DOHH2 (cell line): ENCODE results near the gene RALGDS.

Experiments
- H3F3A ChIP-seq: fragments of 200-600 bp; sonication (generic), shearing (Covaris generic); 2 replicates; pipeline ENCODE4 v1.6.0; 2016; ENCODE audit warnings: antibody characterized with exemption, mild to moderate bottlenecking; ENCODE audit not compliant: control insufficient read depth, insufficient read depth
- H3K27ac ChIP-seq: fragments of 200-600 bp; sonication (generic); 2 replicates; pipeline ENCODE4 v1.5.1; 2014; ENCODE audit warnings: low read depth, mild to moderate bottlenecking, low read length, moderate library complexity
- H3K27me3 ChIP-seq: fragments of 200-600 bp; sonication (generic); 2 replicates; pipeline ENCODE4 v1.6.1; 2014; ENCODE audit warnings: mild to moderate bottlenecking, low read length, mixed read lengths; ENCODE audit not compliant: control insufficient read depth
- H3K36me3 ChIP-seq: fragments of 200-600 bp; sonication (generic); 2 replicates; pipeline ENCODE4 v1.6.1; 2014; ENCODE audit warnings: mild to moderate bottlenecking, low read length, moderate library complexity, mixed read lengths; ENCODE audit not compliant: control insufficient read depth
- H3K4me1 ChIP-seq: fragments of 200-600 bp; sonication (generic); 2 replicates; pipeline ENCODE4 v1.6.1; 2014; ENCODE audit warnings: mild to moderate bottlenecking, low read length, mixed read lengths; ENCODE audit not compliant: control insufficient read depth
- H3K4me2 ChIP-seq: fragments of 200-600 bp; sonication (generic); 2 replicates; pipeline ENCODE4 v1.6.0; 2014; ENCODE audit warnings: mild to moderate bottlenecking, low read length, moderate library complexity
- H3K4me3 ChIP-seq: fragments of 200-600 bp; sonication (generic); 2 replicates; pipeline ENCODE4 v1.5.1; 2014; ENCODE audit warnings: mild to moderate bottlenecking, low read length, mixed read lengths
- H3K79me2 ChIP-seq: fragments of 200-600 bp; sonication (generic); 2 replicates; pipeline ENCODE4 v1.6.1; 2014; ENCODE audit warnings: mild to moderate bottlenecking, low read length, mixed read lengths; ENCODE audit not compliant: control insufficient read depth
- H3K9me2 ChIP-seq: fragments of 200-600 bp; sonication (generic); replicated peaks from 2 replicates; pipeline ENCODE4 v1.6.1; 2014; ENCODE audit warnings: mild to moderate bottlenecking, low read length, mixed read lengths; ENCODE audit not compliant: control insufficient read depth
- H3K9me3 ChIP-seq: fragments of 200-600 bp; sonication (generic); 2 replicates; pipeline ENCODE4 v1.6.1; 2014; ENCODE audit warnings: antibody characterized with exemption, low read length, mixed read lengths; ENCODE audit not compliant: control insufficient read depth, insufficient read depth
- H4K20me1 ChIP-seq: fragments of 200-600 bp; sonication (generic); 2 replicates; pipeline ENCODE4 v1.6.0; 2014; ENCODE audit warnings: low read depth, mild to moderate bottlenecking, antibody characterized with exemption, low read length, moderate library complexity; ENCODE audit not compliant: control insufficient read depth, insufficient read depth
- CTCF ChIP-seq: fragments of 200-600 bp; sonication (generic); IDR thresholded peaks from one replicate; pipeline ENCODE4 v1.5.1; 2014; ENCODE audit warnings: antibody characterized with exemption, mild to moderate bottlenecking, low read depth, low read length; ENCODE audit not compliant: poor library complexity, severe bottlenecking
- EZH2phosphoT487 ChIP-seq: fragments of 200-600 bp; sonication (generic); IDR thresholded peaks from 2 replicates; pipeline ENCODE4 v1.6.1; 2017; ENCODE audit warnings: borderline replicate concordance, mild to moderate bottlenecking, antibody characterized with exemption, low read length, moderate library complexity, mixed read lengths

RALGDS gene

GRCh38 chr9:133113949-133114885 is 6.8 kb downstream of the RALGDS start:
- Histone ChIP-seq H3K79me2 (peaks cover 34% of the 10 kb centered on the region), H3K4me2 (no peak overlapping the region), H4K20me1 (peaks cover 12% of the 10 kb centered on the region; the same call in 1 of the 2 replicates), H3K9me2 (no peaks in the 10 kb centered on the region), H3K4me3 (no peak overlapping the region), H3K27me3 (no peaks in the 10 kb centered on the region), H3K27ac (no peak overlapping the region), H3K36me3 (peaks cover 11% of the 10 kb centered on the region; the same call in 1 of the 2 replicates), H3K4me1 (peaks cover 19% of the 10 kb centered on the region), H3F3A (no peaks in the 10 kb centered on the region; the same call in 1 of the 2 replicates), H3K9me3 (no peaks in the 10 kb centered on the region)
- TF ChIP-seq EZH2phosphoT487: no peak
- TF ChIP-seq CTCF: no peak

- H3K4me3 ChIP-seq: no peak overlapping the region
These were observed 7.7 kb downstream of the RALGDS start for GRCh38 chr9:133113163-133113948.

GRCh38 chr9:133112663-133113026 is 8.4 kb downstream of the RALGDS start:
- Histone ChIP-seq H3K9me3 (no peaks in the 10 kb centered on the region), H4K20me1 (0 out of 2 replicates have a peak, but pooled peaks cover 6% of the 10 kb centered on the region), H3K4me2 (no peak overlapping the region), H3K27me3 (no peaks in the 10 kb centered on the region), H3K9me2 (no peaks in the 10 kb centered on the region), H3K79me2 (peaks cover 21% of the 10 kb centered on the region), H3K4me1 (peaks cover 19% of the 10 kb centered on the region), H3K36me3 (peaks cover 26% of the 10 kb centered on the region), H3K27ac (no peak overlapping the region), H3K4me3 (no peak overlapping the region), H3F3A (no peaks in the 10 kb centered on the region)
- TF ChIP-seq CTCF: no peak
- TF ChIP-seq EZH2phosphoT487: no peak

More at GRCh38 chr9:133113163-133113948, 7.7 kb downstream of the RALGDS start:
- Histone ChIP-seq H3K9me3 (no peaks in the 10 kb centered on the region), H3K79me2 (peaks cover 25% of the 10 kb centered on the region), H3K4me2 (no peak overlapping the region), H3K36me3 (peaks cover 19% of the 10 kb centered on the region; the same call in 1 of the 2 replicates), H3K27ac (no peak overlapping the region), H4K20me1 (0 out of 2 replicates have a peak, but pooled peaks cover 6% of the 10 kb centered on the region), H3F3A (no peaks in the 10 kb centered on the region), H3K9me2 (no peaks in the 10 kb centered on the region), H3K27me3 (no peaks in the 10 kb centered on the region), H3K4me1 (peaks cover 19% of the 10 kb centered on the region)
- TF ChIP-seq EZH2phosphoT487 (no peak), CTCF (no peak)
